SK-N-SH treated with all-trans-retinoic acid at 6 μM for 48 hours (cell line): ENCODE results near the gene SMO.

Source experiments
- ARNTL ChIP-seq: fragments of 450-650 bp; formaldehyde crosslinking; IDR thresholded peaks from 2 replicates; pipeline ENCODE4 v1.5.0; 2020; ENCODE audit warnings: low read depth, mild to moderate bottlenecking, moderate library complexity, borderline replicate concordance
- ESRRG ChIP-seq: fragments of 250-450 bp; sonication (Bioruptor Pico); IDR thresholded peaks from 2 replicates; pipeline ENCODE4 v1.6.1; 2021; ENCODE audit warnings: mild to moderate bottlenecking
- OSR1 ChIP-seq: fragments of 250-450 bp; sonication (Bioruptor Pico); IDR thresholded peaks from 2 replicates; pipeline ENCODE4 v1.8.0; 2022; ENCODE audit warnings: moderate library complexity, mild to moderate bottlenecking, inconsistent platforms
- PATZ1 ChIP-seq: fragments of 250-450 bp; sonication (Bioruptor Pico); IDR thresholded peaks from 2 replicates; pipeline ENCODE4 v1.8.0; 2020; ENCODE audit warnings: mild to moderate bottlenecking, moderate library complexity, borderline replicate concordance
- POU6F1 ChIP-seq: fragments of 250-450 bp; sonication (Bioruptor Pico); IDR thresholded peaks from 2 replicates; pipeline ENCODE4 v1.8.0; 2021; ENCODE audit warnings: low read depth, mild to moderate bottlenecking, moderate library complexity, borderline replicate concordance
- RARB ChIP-seq: fragments of 250-450 bp; sonication (Bioruptor Pico); IDR thresholded peaks from 2 replicates; pipeline ENCODE4 v1.8.0; 2021; ENCODE audit warnings: mild to moderate bottlenecking, moderate library complexity
- ZFP30 ChIP-seq: fragments of 450-650 bp; formaldehyde crosslinking; IDR thresholded peaks from 2 replicates; pipeline ENCODE4 v1.5.0; 2022; ENCODE audit warnings: mild to moderate bottlenecking, moderate library complexity
- ZNF8 ChIP-seq: fragments of 450-650 bp; formaldehyde crosslinking; IDR thresholded peaks from 2 replicates; pipeline ENCODE4 v1.5.0; 2020; ENCODE audit warnings: mild to moderate bottlenecking, moderate library complexity

GRCh38 chr7:129244220-129244619, 55.8 kb downstream of the SMO start:
- TF ChIP-seq ARNTL: no peak
- no peak for TF ChIP-seq ZNF8 (CRISPR knock-in tag)
- no peak for TF ChIP-seq OSR1 (CRISPR knock-in tag)
- no peak for TF ChIP-seq ZFP30 (CRISPR knock-in tag)
- TF ChIP-seq ESRRG: no peak
- TF ChIP-seq POU6F1 (CRISPR knock-in tag): no peak
- no peak for TF ChIP-seq PATZ1 (CRISPR knock-in tag)
- TF ChIP-seq RARB: no peak
